ENCODE measurements around the gene MFN1. TPM values are rescaled to one million over a fixed set of nuclear protein-coding genes. Genes with fewer than 3 reads are reported as not detected.

The MFN1 gene
- total RNA-seq (10 to 100 TPM; 20.1 to 60.9 (median 41.9) TPM), polyA plus RNA-seq (10 to 100 TPM; 12.4 to 48.7 (median 15.7) TPM)
- long read RNA-seq, donor 1, full-length matches to known transcripts: 2 of 2 reads
- long read RNA-seq, donor 1, partial matches to known transcripts: 0 of 2 reads
- long read RNA-seq, donor 1, other reads (novel, unspliced or antisense): 0 of 2 reads
- long read RNA-seq, donor 2, partial matches to known transcripts: 10 of 10 reads
- long read RNA-seq, donor 2, other reads (novel, unspliced or antisense): 0 of 10 reads
- long read RNA-seq, donor 3: 0 reads
- long read RNA-seq, donor 4, full-length matches to known transcripts: 2 of 16 reads
- long read RNA-seq, donor 4, partial matches to known transcripts: 6 of 16 reads
- long read RNA-seq, donor 4, other reads (novel, unspliced or antisense): 8 of 16 reads
- long read RNA-seq, donor 5, full-length matches to known transcripts: 18 of 29 reads
- long read RNA-seq, donor 5, partial matches to known transcripts: 2 of 29 reads
- long read RNA-seq, donor 5, other reads (novel, unspliced or antisense): 9 of 29 reads
- long read RNA-seq, donor 6, full-length matches to known transcripts: 1 of 10 reads
- long read RNA-seq, donor 6, partial matches to known transcripts: 9 of 10 reads
- long read RNA-seq, donor 6, other reads (novel, unspliced or antisense): 0 of 10 reads
- long read RNA-seq, donor 7, full-length matches to known transcripts: 1 of 1 reads
- long read RNA-seq, donor 7, partial matches to known transcripts: 0 of 1 reads
- long read RNA-seq, donor 7, other reads (novel, unspliced or antisense): 0 of 1 reads
- long read RNA-seq, donor 8, full-length matches to known transcripts: 6 of 11 reads
- long read RNA-seq, donor 8, partial matches to known transcripts: 5 of 11 reads
- long read RNA-seq, donor 8, other reads (novel, unspliced or antisense): 0 of 11 reads
- long read RNA-seq, donor 9, full-length matches to known transcripts: 2 of 2 reads
- long read RNA-seq, donor 9, partial matches to known transcripts: 0 of 2 reads
- long read RNA-seq, donor 9, other reads (novel, unspliced or antisense): 0 of 2 reads
- long read RNA-seq, donor 10, full-length matches to known transcripts: 2 of 2 reads
- long read RNA-seq, donor 10, partial matches to known transcripts: 0 of 2 reads
- long read RNA-seq, donor 10, other reads (novel, unspliced or antisense): 0 of 2 reads

DNA sequence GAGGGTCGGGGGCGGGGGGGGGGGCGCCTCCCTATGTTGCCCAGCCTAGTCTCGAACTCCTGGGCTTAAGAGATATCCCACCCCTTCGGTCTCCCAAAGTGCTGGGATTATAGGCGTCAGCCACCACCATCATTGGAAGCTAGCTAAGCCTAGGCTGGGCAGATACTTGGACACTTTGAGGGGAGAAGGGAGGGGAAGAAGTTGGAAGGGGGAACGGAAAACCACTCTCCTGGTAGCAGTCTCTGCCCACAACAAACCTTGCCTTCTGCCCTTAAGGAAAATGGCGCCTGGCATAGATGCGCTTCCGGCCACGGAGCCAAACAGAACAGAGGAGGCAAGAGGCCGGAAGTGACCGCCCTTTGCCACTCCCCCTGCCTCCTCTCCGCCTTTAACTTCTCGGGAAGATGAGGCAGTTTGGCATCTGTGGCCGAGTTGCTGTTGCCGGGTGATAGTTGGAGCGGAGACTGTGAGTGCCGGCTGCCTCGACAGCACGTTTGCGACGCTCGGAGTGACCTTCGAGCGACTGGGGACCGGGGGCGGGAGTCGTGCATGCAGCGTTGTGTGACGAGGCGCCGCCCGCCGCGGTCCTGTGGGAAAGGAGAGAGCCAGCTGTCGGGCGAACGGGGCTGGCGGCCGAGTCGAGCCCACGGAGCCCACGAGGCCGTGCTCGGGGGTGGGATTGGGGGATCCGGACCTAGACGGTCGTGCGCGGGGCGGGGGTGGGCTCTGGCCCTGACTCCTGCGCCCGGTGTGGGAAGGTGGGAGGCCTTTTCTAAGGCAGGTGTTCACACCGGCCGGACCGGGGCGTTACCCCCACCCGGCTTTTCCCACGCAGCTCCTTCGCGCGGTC is at the start of gene MFN1:
TSS of gene MFN1 (plus strand) at position 365 of the 850 bp plus-strand sequence. CDS start 1,143 bp downstream, outside the sequence.
- intact Hi-C loops (cut with DNase I): no loop called here
- TF ChIP-seq POLR2A (IDR thresholded peaks at IDR 0.05) (peak in 1 of 2 donors; percentile 81), CTCF (IDR thresholded peaks at IDR 0.05) (no peak)
- no peaks in the 10 kb centered on the region for H3K9me3 ChIP-seq (replicated peaks in 1 of 3)
- H3K36me3 ChIP-seq (replicated peaks in 1 of 2): peaks cover 0 to 21% of the 10 kb centered on the region in 2 donors
- peak; percentile 93 to 98 (median 97) for DNase-seq
- peaks cover 8 to 11% of the 10 kb centered on the region in 2 donors for H3K4me1 ChIP-seq (replicated peaks in 1 of 2)
- WGBS, 4 donors: 1% methylated on average over 21 to 63 of the region's 63 CpGs
- peak within 1 kb of the TSS; percentile 54 to 90 (median 88) for H3K4me3 ChIP-seq
- peak within 1 kb of the TSS; percentile 24 to 93 (median 79) for H3K27ac ChIP-seq
- H3K27me3 ChIP-seq: no peaks in the 10 kb centered on the region

DNA sequence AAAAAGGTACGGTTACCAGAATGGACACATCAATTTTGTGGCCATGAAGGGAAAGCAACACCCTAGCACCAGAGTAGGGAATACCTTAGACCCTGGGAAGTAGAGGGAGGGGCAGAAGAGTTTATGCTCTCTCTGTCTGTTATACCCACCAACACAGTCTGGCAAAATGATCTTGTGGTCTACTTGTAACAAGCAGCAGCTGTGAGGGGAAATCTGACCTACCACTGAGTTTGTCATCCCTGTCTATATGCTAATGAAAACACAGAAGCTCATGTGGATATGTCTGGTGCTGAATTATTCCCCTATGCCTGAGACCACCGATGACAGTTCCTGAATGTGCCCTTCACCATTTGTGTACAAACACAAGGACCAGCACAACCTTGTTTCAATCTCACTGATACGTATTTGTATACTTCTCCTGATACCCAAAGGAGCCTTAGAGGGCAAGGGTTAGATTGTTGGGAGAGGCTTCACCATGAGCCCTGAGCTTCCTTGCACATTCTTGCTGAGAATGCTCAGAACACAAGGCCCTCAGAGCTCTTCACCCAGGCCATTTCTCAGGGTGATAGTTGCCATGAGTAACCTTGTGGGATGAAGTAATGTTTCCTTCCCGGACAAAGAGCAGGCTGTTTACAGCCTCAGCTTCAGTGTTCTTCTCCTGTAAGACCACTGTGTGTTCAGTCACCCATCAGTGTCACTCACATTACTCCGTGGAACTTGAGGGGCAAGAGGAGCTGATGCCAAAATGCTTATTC is 49.4 kb upstream of the MFN1 start:
- intact Hi-C loops (cut with DNase I): no loop called here
- WGBS, 4 donors: 65 to 82% (median 76%) methylated on average over 5 of the region's 5 CpGs
- no peak for DNase-seq
- H3K36me3 ChIP-seq (replicated peaks in 1 of 2): no peaks in the 10 kb centered on the region
- peaks cover 0 to 5% (median 0%) of the 10 kb centered on the region in 3 donors for H3K9me3 ChIP-seq (replicated peaks in 1 of 3)
- no peak overlapping the region for H3K4me3 ChIP-seq
- no peaks in the 10 kb centered on the region for H3K4me1 ChIP-seq (replicated peaks in 1 of 2)
- no peak for TF ChIP-seq POLR2A (IDR thresholded peaks at IDR 0.05)
- no peak for TF ChIP-seq CTCF (IDR thresholded peaks at IDR 0.05)
- no peaks in the 10 kb centered on the region for H3K27me3 ChIP-seq
- H3K27ac ChIP-seq: no peak overlapping the region

DNA sequence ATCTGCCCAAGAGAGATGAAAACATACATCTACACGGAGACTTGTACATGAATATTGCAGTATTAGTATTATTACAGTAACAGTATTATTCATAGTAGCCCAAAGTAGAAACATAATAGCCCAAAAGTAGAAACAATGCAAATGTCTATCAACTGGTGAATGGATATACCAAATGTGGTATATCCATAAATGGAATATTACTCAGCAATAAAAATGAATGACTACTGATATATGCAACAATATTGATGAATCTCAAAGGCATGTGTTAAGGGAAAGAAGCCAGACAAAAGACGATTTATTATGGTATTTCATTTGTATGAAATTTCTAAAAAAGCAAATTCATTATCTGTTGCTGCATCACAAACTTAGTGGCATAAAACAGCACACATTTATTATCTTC is 48.2 kb upstream of the MFN1 start:
- 75 to 84% (median 79%) methylated on average over 2 of the region's 2 CpGs for WGBS, 4 donors
- TF ChIP-seq CTCF (IDR thresholded peaks at IDR 0.05) (no peak), POLR2A (IDR thresholded peaks at IDR 0.05) (no peak)

More for the DNA sequence above, 48.2 kb upstream of the MFN1 start:
- H3K4me1 ChIP-seq (replicated peaks in 1 of 2): no peaks in the 10 kb centered on the region
- H3K27me3 ChIP-seq: no peaks in the 10 kb centered on the region
- no peaks in the 10 kb centered on the region for H3K36me3 ChIP-seq (replicated peaks in 1 of 2)
- peaks cover 0 to 5% (median 0%) of the 10 kb centered on the region in 3 donors for H3K9me3 ChIP-seq (replicated peaks in 1 of 3)
- no peak overlapping the region for H3K4me3 ChIP-seq
- intact Hi-C loops (cut with DNase I): no loop called here
- DNase-seq: no peak
- no peak overlapping the region for H3K27ac ChIP-seq
